Lung (tissue), 12 donors: ENCODE measurements around the gene ABL2. TPM values are rescaled to one million over a fixed set of nuclear protein-coding genes. Genes with fewer than 3 reads are reported as not detected.

ENCODE experiments used
- ATAC-seq: fragments of 200-7000 bp; cut with Tn5 transposase; one replicate; pipeline ENCODE4 v1.9.1; 2020; ENCODE audit warnings: moderate number of reproducible peaks; ENCODE audit not compliant: insufficient read depth, low FRiP score
- DNase-seq, 3 donors: peaks; one replicate each; pipeline ENCODE4 v3.0.0-alpha.2; 2013 to 2017
- H3K27ac ChIP-seq, 2 donors: one replicate each; pipeline ENCODE4 v1.5.1; 2013; ENCODE audit warnings: mild to moderate bottlenecking in 2 of 2, moderate library complexity in 2 of 2, control low read depth in 1 of 2, inconsistent platforms in 1 of 2, low read depth in 1 of 2, low read length in 1 of 2
- H3K27me3 ChIP-seq, 3 donors: one replicate each; pipeline ENCODE4 v1.5.1; 2013; ENCODE audit warnings: low read length in 2 of 3; ENCODE audit not compliant: control insufficient read depth in 3 of 3, insufficient read depth in 3 of 3
- H3K36me3 ChIP-seq, 4 donors: one replicate each; pipeline ENCODE4 v1.5.1; 2013; ENCODE audit warnings: low read length in 4 of 4, mild to moderate bottlenecking in 1 of 4, moderate library complexity in 1 of 4; ENCODE audit not compliant: control insufficient read depth in 4 of 4, insufficient read depth in 4 of 4
- H3K4me1 ChIP-seq, 5 donors: one replicate each; pipeline ENCODE4 v1.5.1; 2013; ENCODE audit warnings: low read length in 5 of 5, mild to moderate bottlenecking in 2 of 5, moderate library complexity in 1 of 5; ENCODE audit not compliant: control insufficient read depth in 5 of 5, insufficient read depth in 5 of 5
- H3K4me3 ChIP-seq: one replicate; pipeline ENCODE4 v1.5.1; 2013; ENCODE audit warnings: mild to moderate bottlenecking, control low read depth, moderate library complexity
- H3K9ac ChIP-seq, 2 donors: one replicate each; pipeline ENCODE4 v1.5.1; 2013; ENCODE audit warnings: low read length in 2 of 2, control low read depth in 1 of 2; ENCODE audit not compliant: insufficient read depth in 1 of 2
- H3K9me3 ChIP-seq, 4 donors: one replicate each; pipeline ENCODE4 v1.5.1; 2013; ENCODE audit warnings: low read length in 3 of 4, mild to moderate bottlenecking in 1 of 4, moderate library complexity in 1 of 4; ENCODE audit not compliant: control insufficient read depth in 4 of 4, insufficient read depth in 3 of 4
- CTCF ChIP-seq: IDR thresholded peaks from 2 replicates; pipeline ENCODE4 v1.5.1; 2012; ENCODE audit warnings: mild to moderate bottlenecking; ENCODE audit errors: control extremely low read depth, extremely low read depth
- WGBS, 2 donors: extraction: QIAGEN DNeasy Blood & Tissue Kit; methylation state at CpG; one replicate each; pipeline ENCODE4 v1.1.7; 2013; 5-methylcytosine and 5-hydroxymethylcytosine counted together
- polyA plus RNA-seq, 2 donors: library from polyadenylated mRNA; stranded (reverse); fragments of 200-250 nt; gene quantifications; one replicate each; pipeline ENCODE4 v1.2.1, GENCODE V29; 2013
- total RNA-seq, 2 donors: library from RNA; depleted of rRNA in 1 of 2; stranded (reverse); fragments of >200 nt in 1 of 2; gene quantifications; one replicate each; pipeline ENCODE4 v1.2.1, GENCODE V29; 2014 to 2021
- donor health status: control.
- donor health status: control.
- donor health status: Bipolar disorder and iron deficiency.
- donor health status: healthy.
- donor health status: DM: yes; HTN: yes; CAD: no.

The ABL2 gene
- total and polyA plus RNA-seq, 4 donors: 3.3 to 27.8 (median 16.4) TPM

DNA sequence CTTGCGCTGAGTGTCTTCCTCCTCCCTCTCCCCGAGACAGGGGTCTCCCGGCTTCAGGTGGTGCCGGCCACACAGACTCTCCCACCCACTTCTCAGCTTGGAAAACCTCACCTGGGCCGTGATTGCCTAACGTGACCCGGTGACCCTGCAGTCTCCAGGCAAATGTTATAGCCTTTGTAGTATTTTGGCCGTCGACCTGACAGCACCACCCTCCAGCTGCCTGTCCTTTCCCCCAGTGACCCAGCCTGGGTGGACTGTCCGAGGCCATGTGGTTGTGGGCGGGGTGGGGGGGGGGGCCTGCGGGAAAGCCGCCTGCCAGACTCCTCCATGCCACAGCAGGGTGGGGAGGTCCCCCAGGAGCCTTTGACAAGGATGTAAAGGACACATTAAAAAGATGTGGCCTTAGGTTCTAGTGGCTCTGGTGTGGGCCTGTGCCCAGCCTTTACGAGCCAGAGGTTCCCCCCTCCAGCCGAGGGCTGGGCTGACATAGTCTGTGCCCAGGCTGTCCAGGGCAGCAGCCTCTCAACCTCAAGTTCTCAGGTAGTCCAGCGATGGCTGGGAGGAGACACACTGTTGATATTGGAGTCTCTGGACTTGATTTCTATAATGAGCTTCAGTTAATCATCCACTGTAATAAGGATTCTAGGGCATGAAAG, 139.5 kb downstream of the ABL2 start:
- peak overlapping the region in 1 of 2 donors; percentile 45 for H3K27ac ChIP-seq
- H3K27me3 ChIP-seq: no peaks in the 10 kb centered on the region
- H3K36me3 ChIP-seq: peaks cover 3 to 54% (median 21%) of the 10 kb centered on the region in 4 donors
- ATAC-seq (no peak), DNase-seq (no peak)
- no peak for TF ChIP-seq CTCF
- H3K4me1 ChIP-seq: peaks cover 0 to 22% (median 2%) of the 10 kb centered on the region in 5 donors
- no peaks in the 10 kb centered on the region for H3K9me3 ChIP-seq
- H3K4me3 ChIP-seq: no peak overlapping the region
- 81 to 87% methylated on average over 12 to 16 of the region's 16 CpGs for WGBS, 2 donors
- H3K9ac ChIP-seq: no peak overlapping the region

- Histone ChIP-seq H3K4me3 (no peak overlapping the region), H3K36me3 (peaks cover 0 to 34% (median 6%) of the 10 kb centered on the region in 4 donors), H3K9ac (no peak overlapping the region), H3K9me3 (no peaks in the 10 kb centered on the region), H3K27ac (no peak overlapping the region), H3K4me1 (peaks cover 0 to 16% (median 7%) of the 10 kb centered on the region in 5 donors), H3K27me3 (no peaks in the 10 kb centered on the region)
- 75 to 80% methylated on average over 11 of the region's 11 CpGs for WGBS, 2 donors
- no peak for DNase-seq
- no peak for TF ChIP-seq CTCF
- no peak for ATAC-seq
These were observed 141.8 kb downstream of the ABL2 start for GRCh38 chr1:179087665-179088064.

- peaks cover 0 to 15% (median 4%) of the 10 kb centered on the region in 5 donors for H3K4me1 ChIP-seq
- WGBS, 2 donors: 79 to 92% methylated on average over 7 to 8 of the region's 8 CpGs
These were observed 145.9 kb downstream of the ABL2 start for GRCh38 chr1:179083533-179083932.

More at GRCh38 chr1:179083533-179083932, 145.9 kb downstream of the ABL2 start:
- ATAC-seq (no peak), DNase-seq (no peak)
- H3K27me3 ChIP-seq: no peaks in the 10 kb centered on the region
- no peak overlapping the region for H3K9ac ChIP-seq
- H3K4me3 ChIP-seq: no peak overlapping the region
- H3K9me3 ChIP-seq: no peaks in the 10 kb centered on the region
- TF ChIP-seq CTCF: no peak
- H3K27ac ChIP-seq: no peak overlapping the region
- peaks cover 0 to 13% (median 3%) of the 10 kb centered on the region in 4 donors for H3K36me3 ChIP-seq
